NOMO-1 treated with DMSO at 0.1 percent for 48 hours (cell line): ENCODE data around the gene TTLL11.
"Not testable (repeated sequence)": the region's sequence is repeated elsewhere in the genome, so short reads cannot be mapped to it uniquely, and the experiment has no call there.

Experiments
- DNase-seq: peaks from one replicate; lab custom pipeline; 2025; ENCODE audit not compliant: unreplicated experiment; lab: John Stamatoyannopoulos, UW

TTLL11 gene

GRCh38 chr9:121912812-121913627 is 180.1 kb downstream of the TTLL11 start:
- DNase-seq: peak; percentile 87

- DNase-seq: no peak
Measured at GRCh38 chr9:121910491-121911040, 182.5 kb downstream of the TTLL11 start.

- no peak for DNase-seq
Measured at GRCh38 chr9:121909111-121909510, 184.0 kb downstream of the TTLL11 start.

GRCh38 chr9:121906074-121906870 is 186.8 kb downstream of the TTLL11 start:
- DNase-seq: peak; percentile 11

GRCh38 chr9:121902461-121903135 is 190.5 kb downstream of the TTLL11 start:
- no peak for DNase-seq

- no peak for DNase-seq
Measured at GRCh38 chr9:121901616-121902015, 191.5 kb downstream of the TTLL11 start.

GRCh38 chr9:121900163-121900562 is 192.9 kb downstream of the TTLL11 start:
- no peak for DNase-seq

- DNase-seq: no peak
Measured at GRCh38 chr9:121898856-121899255, 194.3 kb downstream of the TTLL11 start.

GRCh38 chr9:121897140-121897539 is 196.0 kb downstream of the TTLL11 start:
- DNase-seq: no peak

GRCh38 chr9:121896545-121896943 is 196.6 kb downstream of the TTLL11 start:
- DNase-seq: no peak

GRCh38 chr9:121895818-121896544 is 197.1 kb downstream of the TTLL11 start:
- DNase-seq: no peak

- DNase-seq: no peak
Measured at GRCh38 chr9:121895358-121895757, 197.8 kb downstream of the TTLL11 start.

- DNase-seq: not testable (repeated sequence)
Measured at GRCh38 chr9:121894380-121894779, 198.7 kb downstream of the TTLL11 start.

- no peak for DNase-seq
Measured at GRCh38 chr9:121893786-121894185, 199.3 kb downstream of the TTLL11 start.

GRCh38 chr9:121892706-121893105 is 200.4 kb downstream of the TTLL11 start:
- DNase-seq: no peak

- DNase-seq: no peak
Measured at GRCh38 chr9:121890746-121891145, 202.4 kb downstream of the TTLL11 start.

GRCh38 chr9:121889990-121890563 is 203.0 kb downstream of the TTLL11 start:
- DNase-seq: no peak

- DNase-seq: no peak
Measured at GRCh38 chr9:121888438-121888775, 204.7 kb downstream of the TTLL11 start.

GRCh38 chr9:121887553-121888437 is 205.3 kb downstream of the TTLL11 start:
- DNase-seq: no peak
